Type B pancreatic cell (in vitro differentiated cells): Measurements from ENCODE around the gene TOM1L2. TPM values are rescaled to one million over a fixed set of nuclear protein-coding genes. Genes with fewer than 3 reads are reported as not detected.
"Not testable (repeated sequence)": the region's sequence is repeated elsewhere in the genome, so short reads cannot be mapped to it uniquely, and the experiment has no call there.

Source experiments
- DNase-seq: peaks from one replicate; pipeline ENCODE4 v3.0.0; 2021; ENCODE audit warnings: mixed read lengths; ENCODE audit not compliant: unreplicated experiment; ENCODE audit errors: extremely low spot score
- H3K27ac Mint-ChIP-seq: 2 replicates; pipeline ENCODE4 v1.8.0; 2021; ENCODE audit warnings: mild to moderate bottlenecking, mixed read lengths
- H3K27me3 Mint-ChIP-seq: 2 replicates; pipeline ENCODE4 v1.8.0; 2021; ENCODE audit warnings: mixed read lengths
- H3K36me3 Mint-ChIP-seq: 2 replicates; pipeline ENCODE4 v1.8.0; 2021; ENCODE audit warnings: mixed read lengths
- H3K4me1 Mint-ChIP-seq: one replicate; pipeline ENCODE4 v1.8.0; 2021; ENCODE audit warnings: mixed read lengths; ENCODE audit not compliant: unreplicated experiment
- H3K4me3 Mint-ChIP-seq: 2 replicates; pipeline ENCODE4 v1.8.0; 2021; ENCODE audit warnings: mild to moderate bottlenecking, mixed read lengths
- H3K9me3 Mint-ChIP-seq: 2 replicates; pipeline ENCODE4 v1.8.0; 2021; ENCODE audit warnings: mixed read lengths
- total RNA-seq: library from RNA; stranded (reverse); gene quantifications from 2 replicates; pipeline ENCODE4 v1.2.1, GENCODE V29; 2021; ENCODE audit warnings: low replicate concordance
- TF ChIP-seq, protein P1 (sequence below): fragments of 200-600 bp; sonication (generic); conservative IDR thresholded peaks from 2 replicates; pipeline ENCODE4 v1.5.0; 2021; ENCODE audit warnings: antibody characterized with exemption, mild to moderate bottlenecking

The TOM1L2 gene
- total RNA-seq, 1 donor from 2014 or later = 62.5 TPM

DNA sequence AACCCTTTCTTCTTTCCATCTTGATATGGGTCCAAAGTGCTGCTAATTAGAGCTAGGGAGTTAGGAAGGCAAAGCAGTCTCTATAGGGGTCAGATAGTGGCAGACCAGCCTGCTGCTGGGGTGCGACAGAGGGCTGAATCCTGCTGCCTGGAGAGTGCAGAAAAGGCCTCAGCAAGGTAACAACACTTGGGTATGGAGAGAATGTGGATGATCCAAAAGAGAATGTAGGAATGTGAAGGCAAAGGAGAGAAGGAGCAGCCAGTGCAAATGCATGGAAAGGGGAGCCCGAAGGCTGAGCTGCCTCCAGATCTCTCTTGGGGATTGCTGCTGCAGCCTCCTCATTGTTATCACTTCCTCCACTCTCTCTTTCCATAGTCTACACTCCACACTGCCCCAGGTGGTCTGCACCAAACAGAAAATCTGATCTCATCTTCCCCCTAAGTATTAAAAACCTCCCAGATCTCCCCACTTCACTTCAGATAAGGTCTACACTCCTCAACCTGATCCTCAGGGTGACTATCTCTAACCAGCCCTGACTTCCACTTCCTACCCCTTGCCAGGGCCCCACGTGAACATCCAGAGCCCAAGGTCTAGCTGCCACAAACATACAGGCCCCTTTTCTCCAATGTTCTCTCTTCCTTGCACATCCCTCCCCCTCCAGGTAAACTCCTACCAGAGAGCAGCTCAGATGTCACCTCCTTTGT, 28.8 kb downstream of the TOM1L2 start:
- TF ChIP-seq, protein P1, sequence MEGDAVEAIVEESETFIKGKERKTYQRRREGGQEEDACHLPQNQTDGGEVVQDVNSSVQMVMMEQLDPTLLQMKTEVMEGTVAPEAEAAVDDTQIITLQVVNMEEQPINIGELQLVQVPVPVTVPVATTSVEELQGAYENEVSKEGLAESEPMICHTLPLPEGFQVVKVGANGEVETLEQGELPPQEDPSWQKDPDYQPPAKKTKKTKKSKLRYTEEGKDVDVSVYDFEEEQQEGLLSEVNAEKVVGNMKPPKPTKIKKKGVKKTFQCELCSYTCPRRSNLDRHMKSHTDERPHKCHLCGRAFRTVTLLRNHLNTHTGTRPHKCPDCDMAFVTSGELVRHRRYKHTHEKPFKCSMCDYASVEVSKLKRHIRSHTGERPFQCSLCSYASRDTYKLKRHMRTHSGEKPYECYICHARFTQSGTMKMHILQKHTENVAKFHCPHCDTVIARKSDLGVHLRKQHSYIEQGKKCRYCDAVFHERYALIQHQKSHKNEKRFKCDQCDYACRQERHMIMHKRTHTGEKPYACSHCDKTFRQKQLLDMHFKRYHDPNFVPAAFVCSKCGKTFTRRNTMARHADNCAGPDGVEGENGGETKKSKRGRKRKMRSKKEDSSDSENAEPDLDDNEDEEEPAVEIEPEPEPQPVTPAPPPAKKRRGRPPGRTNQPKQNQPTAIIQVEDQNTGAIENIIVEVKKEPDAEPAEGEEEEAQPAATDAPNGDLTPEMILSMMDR = no peak
- DNase-seq = no peak
- Mint-ChIP-seq H3K4me1 (peaks cover 75% of the 10 kb centered on the region), H3K36me3 (no peaks in the 10 kb centered on the region), H3K27me3 (no peaks in the 10 kb centered on the region), H3K27ac (peak overlapping the region; percentile 62), H3K4me3 (peak overlapping the region; percentile 50), H3K9me3 (no peaks in the 10 kb centered on the region)

DNA sequence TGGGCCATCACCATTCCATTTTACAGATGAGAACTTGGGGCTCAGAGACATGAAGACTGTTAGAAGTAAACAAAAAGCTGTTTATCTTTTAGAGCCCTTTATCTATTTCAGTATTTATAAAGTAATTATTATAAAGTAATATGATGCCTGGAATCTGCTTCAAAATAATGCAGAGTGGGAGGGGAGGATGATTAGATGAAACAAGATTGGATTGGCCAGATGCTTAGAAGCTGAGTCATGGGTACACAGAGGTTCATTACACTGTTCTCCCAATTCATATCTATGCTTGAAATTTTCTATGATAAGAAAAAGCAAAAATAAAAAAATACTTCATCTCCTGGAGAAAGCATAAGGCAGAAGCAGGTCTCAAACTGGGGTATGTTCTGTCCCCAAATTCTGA, 29.4 kb downstream of the TOM1L2 start:
- Mint-ChIP-seq H3K4me3 (peak overlapping the region; percentile 50), H3K27ac (peak overlapping the region; percentile 65), H3K36me3 (no peaks in the 10 kb centered on the region), H3K9me3 (no peaks in the 10 kb centered on the region), H3K27me3 (no peaks in the 10 kb centered on the region), H3K4me1 (peaks cover 80% of the 10 kb centered on the region)
- TF ChIP-seq, protein P1 = no peak
- no peak for DNase-seq

GRCh38 chr17:17941015-17941414, 31.2 kb downstream of the TOM1L2 start:
- DNase-seq = no peak

GRCh38 chr17:17940441-17940911, 31.7 kb downstream of the TOM1L2 start:
- Mint-ChIP-seq H3K9me3 (no peaks in the 10 kb centered on the region), H3K36me3 (no peaks in the 10 kb centered on the region), H3K4me1 (peaks cover 87% of the 10 kb centered on the region), H3K27ac (peak overlapping the region; percentile 78), H3K4me3 (peak overlapping the region; percentile 55), H3K27me3 (no peaks in the 10 kb centered on the region)
- TF ChIP-seq, protein P1 = no peak
- no peak for DNase-seq

More at GRCh38 chr17:17941015-17941414, 31.2 kb downstream of the TOM1L2 start:
- Mint-ChIP-seq H3K4me1 (peaks cover 84% of the 10 kb centered on the region), H3K36me3 (no peaks in the 10 kb centered on the region), H3K9me3 (no peaks in the 10 kb centered on the region), H3K4me3 (peak overlapping the region; percentile 21), H3K27ac (peak overlapping the region; percentile 78), H3K27me3 (no peaks in the 10 kb centered on the region)
- TF ChIP-seq, protein P1 = no peak

DNA sequence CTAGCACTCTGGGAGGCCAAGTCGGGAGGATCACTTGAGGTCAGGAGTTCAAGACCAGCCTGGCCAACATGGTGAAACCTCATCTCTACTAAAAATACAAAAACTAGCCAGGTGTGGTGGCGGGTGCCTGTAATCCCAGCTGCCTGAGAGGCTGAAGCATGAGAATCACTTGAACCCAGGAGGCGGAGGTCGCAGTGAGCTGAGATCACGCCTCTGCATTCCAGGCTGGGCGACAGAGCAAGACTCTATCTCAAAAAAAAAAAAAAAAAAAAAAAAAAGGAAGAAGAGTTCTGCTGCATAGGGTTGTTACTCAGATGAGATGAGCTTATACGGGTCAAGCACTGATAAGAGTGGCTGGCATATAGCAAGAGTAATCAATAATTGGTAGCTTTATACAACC, 32.3 kb downstream of the TOM1L2 start:
- Mint-ChIP-seq H3K27ac (peak overlapping the region; percentile 78), H3K4me3 (peak overlapping the region; percentile 55), H3K4me1 (peaks cover 87% of the 10 kb centered on the region)
- DNase-seq, H3K36me3 Mint-ChIP-seq, H3K27me3 Mint-ChIP-seq, H3K9me3 Mint-ChIP-seq: not testable (repeated sequence)

DNA sequence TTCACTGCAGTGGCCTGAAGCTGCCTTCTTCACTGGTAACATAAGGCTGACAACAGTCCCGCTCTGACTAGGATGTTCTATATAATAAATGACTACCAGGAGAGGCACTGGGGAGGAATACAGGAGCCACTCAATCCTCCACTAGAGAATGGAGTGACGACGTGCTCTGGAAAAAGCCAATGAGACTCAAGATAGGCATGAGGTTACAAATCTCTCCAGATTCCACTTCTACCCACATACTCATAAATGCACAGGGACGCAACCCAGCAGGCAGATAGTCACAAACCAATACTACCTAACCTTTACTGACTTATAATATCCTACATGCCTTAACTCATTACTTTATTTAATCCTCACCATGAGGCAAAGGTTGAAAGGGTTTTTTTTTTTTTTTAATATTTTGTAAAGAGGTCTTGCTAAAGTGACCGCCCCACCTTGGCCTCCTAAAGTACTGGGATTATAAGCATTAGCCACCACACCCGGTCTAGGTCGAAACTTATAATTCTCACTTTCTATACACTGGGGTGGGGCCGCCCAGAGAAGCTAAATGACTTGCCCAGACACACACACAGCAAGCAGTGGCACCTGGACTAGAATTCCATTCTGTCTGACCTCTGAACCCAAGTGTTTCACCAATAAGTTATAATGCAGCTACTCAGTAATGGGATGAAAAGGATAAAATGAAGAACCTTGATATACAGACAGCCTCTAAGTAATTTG, 33.7 kb downstream of the TOM1L2 start:
- Mint-ChIP-seq H3K4me1 (peaks cover 83% of the 10 kb centered on the region), H3K27ac (peak overlapping the region; percentile 84), H3K36me3 (no peaks in the 10 kb centered on the region), H3K4me3 (peak overlapping the region; percentile 13), H3K27me3 (no peaks in the 10 kb centered on the region), H3K9me3 (no peaks in the 10 kb centered on the region)
- TF ChIP-seq, protein P1 = no peak
- no peak for DNase-seq
